Mesenchymal stem cell (in vitro differentiated cells and primary cell): ENCODE data around the gene OR10D3.
A peak's percentile ranks its signal among the peaks of the same experiment; 100 is the strongest.

Source experiments
- DNase-seq: peaks from one replicate; pipeline ENCODE4 v3.0.0-alpha.2; 2013
- H2AFZ ChIP-seq: one replicate; pipeline ENCODE4 v1.6.1; 2013; ENCODE audit warnings: low read depth, mild to moderate bottlenecking, control low read depth, inconsistent platforms, low read length, moderate library complexity
- H2AK5ac ChIP-seq: 2 replicates; pipeline ENCODE4 v1.6.1; 2013; ENCODE audit warnings: low read length, moderate library complexity, mild to moderate bottlenecking, inconsistent platforms; ENCODE audit not compliant: severe bottlenecking
- H2BK120ac ChIP-seq: one replicate; pipeline ENCODE4 v1.6.1; 2013; ENCODE audit warnings: low read depth, mild to moderate bottlenecking, inconsistent platforms, low read length, moderate library complexity
- H2BK12ac ChIP-seq, 2 experiments: one replicate each; pipeline ENCODE4 v1.6.1; 2013; ENCODE audit warnings: inconsistent platforms in 2 of 2, low read length in 2 of 2, mild to moderate bottlenecking in 2 of 2, moderate library complexity in 2 of 2, control low read depth in 1 of 2
- H2BK15ac ChIP-seq: one replicate; pipeline ENCODE4 v1.6.1; 2013; ENCODE audit warnings: mild to moderate bottlenecking, low read depth, inconsistent platforms; ENCODE audit not compliant: poor library complexity, severe bottlenecking
- H2BK5ac ChIP-seq: 2 replicates; pipeline ENCODE4 v1.6.1; 2013; ENCODE audit warnings: low read depth, mild to moderate bottlenecking, low read length, control low read depth, inconsistent platforms; ENCODE audit not compliant: poor library complexity, severe bottlenecking
- H3K14ac ChIP-seq, 2 experiments: one replicate each; pipeline ENCODE4 v1.6.1; 2013; ENCODE audit warnings: inconsistent platforms in 2 of 2, low read length in 2 of 2, control low read depth in 1 of 2, mild to moderate bottlenecking in 1 of 2, moderate library complexity in 1 of 2
- H3K18ac ChIP-seq, 2 experiments: one replicate each; pipeline ENCODE4 v1.6.1; 2013; ENCODE audit warnings: inconsistent platforms in 2 of 2, low read length in 2 of 2, control low read depth in 1 of 2, low read depth in 1 of 2, mild to moderate bottlenecking in 1 of 2
- H3K23ac ChIP-seq, 2 experiments: one replicate each; pipeline ENCODE4 v1.6.1; 2013; ENCODE audit warnings: inconsistent platforms in 2 of 2, low read length in 2 of 2, mild to moderate bottlenecking in 2 of 2, moderate library complexity in 2 of 2, control low read depth in 1 of 2
- H3K27ac ChIP-seq: 2 replicates; pipeline ENCODE4 v1.5.1; 2013; ENCODE audit warnings: mild to moderate bottlenecking, moderate library complexity, low read length, control low read depth, inconsistent platforms; ENCODE audit not compliant: poor library complexity, severe bottlenecking
- H3K27me3 ChIP-seq, 2 experiments: 2 replicates each; pipeline versions ENCODE4 v1.6.1 to v1.7.0; 2013; ENCODE audit warnings: low read length in 2 of 2, mild to moderate bottlenecking in 2 of 2, moderate library complexity in 2 of 2, control low read depth in 1 of 2, inconsistent platforms in 1 of 2; ENCODE audit not compliant: control insufficient read depth in 1 of 2, insufficient read depth in 1 of 2
- H3K36me3 ChIP-seq, 2 experiments: 2 replicates each; pipeline versions ENCODE4 v1.6.1 to v1.7.0; 2013; ENCODE audit warnings: low read length in 2 of 2, control low read depth in 1 of 2, inconsistent platforms in 1 of 2, low read depth in 1 of 2, mild to moderate bottlenecking in 1 of 2; ENCODE audit not compliant: insufficient read depth in 2 of 2, control insufficient read depth in 1 of 2
- H3K4ac ChIP-seq, 2 experiments: one replicate each; pipeline ENCODE4 v1.6.1; 2013; ENCODE audit warnings: inconsistent platforms in 2 of 2, low read length in 2 of 2, mild to moderate bottlenecking in 2 of 2, moderate library complexity in 2 of 2, control low read depth in 1 of 2, low read depth in 1 of 2
- H3K4me1 ChIP-seq: 2 replicates; pipeline ENCODE4 v1.6.1; 2013; ENCODE audit warnings: low read depth, low read length, control low read depth; ENCODE audit not compliant: control insufficient read depth, insufficient read depth
- H3K4me2 ChIP-seq: 2 replicates; pipeline ENCODE4 v1.6.1; 2013; ENCODE audit warnings: low read length, mild to moderate bottlenecking, inconsistent platforms; ENCODE audit not compliant: poor library complexity, severe bottlenecking
- H3K4me3 ChIP-seq, 2 experiments: 2 replicates each; pipeline versions ENCODE4 v1.5.1 to v1.7.0; 2013; ENCODE audit warnings: low read length in 2 of 2, mild to moderate bottlenecking in 2 of 2, control low read depth in 1 of 2, low read depth in 1 of 2; ENCODE audit not compliant: insufficient read depth in 1 of 2
- H3K79me1 ChIP-seq: replicated peaks from 2 replicates; pipeline ENCODE4 v1.6.1; 2013; ENCODE audit warnings: mild to moderate bottlenecking, control low read depth, low read length, inconsistent platforms; ENCODE audit not compliant: poor library complexity, severe bottlenecking
- H3K9ac ChIP-seq: 2 replicates; pipeline ENCODE4 v1.7.0; 2013; ENCODE audit warnings: mild to moderate bottlenecking, low read length, moderate library complexity
- H3K9me3 ChIP-seq: 2 replicates; pipeline ENCODE4 v1.7.0; 2013; ENCODE audit warnings: mild to moderate bottlenecking, low read length; ENCODE audit not compliant: control insufficient read depth
- H4K8ac ChIP-seq: one replicate; pipeline ENCODE4 v1.6.1; 2013; ENCODE audit warnings: inconsistent platforms, mild to moderate bottlenecking, low read length, moderate library complexity
- H4K91ac ChIP-seq: one replicate; pipeline ENCODE4 v1.6.1; 2013; ENCODE audit warnings: mild to moderate bottlenecking, low read length, inconsistent platforms
- WGBS: methylation state at CpG from one replicate; pipeline ENCODE4 v1.1.7; 2013; ENCODE audit warnings: mixed read lengths; 5-methylcytosine and 5-hydroxymethylcytosine counted together

Gene OR10D3

DNA sequence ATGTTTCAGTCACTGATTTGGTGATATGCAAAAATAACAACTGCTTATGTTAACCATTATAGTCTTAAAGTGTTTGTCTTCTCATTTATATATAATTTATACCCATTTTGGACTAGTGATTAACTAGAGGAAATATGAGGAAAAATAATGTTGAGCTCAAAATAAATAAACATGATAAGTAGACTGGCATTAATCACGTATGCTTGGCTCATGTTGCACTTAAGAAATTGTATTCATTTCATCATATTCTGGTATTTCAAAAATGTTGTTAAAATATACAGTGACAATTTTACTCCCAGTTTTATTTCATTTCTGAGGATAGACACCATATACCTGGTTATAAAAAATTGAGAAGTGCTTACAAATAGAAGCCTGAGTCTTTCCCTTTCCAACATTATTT, 3.8 kb upstream of the OR10D3 start:
- Histone ChIP-seq H3K27me3 (no peaks in the 10 kb centered on the region), H2BK120ac (no peak overlapping the region), H3K9ac (no peak overlapping the region), H2BK5ac (no peak overlapping the region), H3K4me1 (no peaks in the 10 kb centered on the region), H3K4me3 (no peak overlapping the region), H2AFZ (no peak overlapping the region), H3K14ac (no peak overlapping the region), H3K36me3 (no peaks in the 10 kb centered on the region), H2BK12ac (no peak overlapping the region), H4K91ac (no peak overlapping the region), H3K4ac (no peak overlapping the region), H2AK5ac (no peak overlapping the region), H3K18ac (no peak overlapping the region), H3K79me1 (no peaks in the 10 kb centered on the region), H3K23ac (no peak overlapping the region), H3K27ac (no peak overlapping the region), H3K4me2 (no peak overlapping the region), H4K8ac (no peak overlapping the region), H2BK15ac (no peak overlapping the region), H3K9me3 (no peaks in the 10 kb centered on the region)
- WGBS: no CpG with 5 or more reads among the region's 1 CpG
- no peak for DNase-seq

- H4K91ac ChIP-seq: no peak overlapping the region
- H3K4ac ChIP-seq: no peak overlapping the region
- H3K23ac ChIP-seq: no peak overlapping the region
- H2BK5ac ChIP-seq: no peak overlapping the region
- no peak overlapping the region for H3K27ac ChIP-seq
- no peaks in the 10 kb centered on the region for H3K79me1 ChIP-seq
- H3K14ac ChIP-seq: no peak overlapping the region
- H3K4me1 ChIP-seq: no peaks in the 10 kb centered on the region
- peaks cover 3 to 7% of the 10 kb centered on the region in 2 experiments for H3K27me3 ChIP-seq
- H3K9ac ChIP-seq: no peak overlapping the region
- no peak overlapping the region for H3K4me3 ChIP-seq
- no peak overlapping the region for H2AFZ ChIP-seq
- H2BK120ac ChIP-seq: no peak overlapping the region
- H3K36me3 ChIP-seq: no peaks in the 10 kb centered on the region
- DNase-seq: no peak
- H3K9me3 ChIP-seq: no peaks in the 10 kb centered on the region
- H4K8ac ChIP-seq: no peak overlapping the region
- H2BK12ac ChIP-seq: no peak overlapping the region
- H3K18ac ChIP-seq: no peak overlapping the region
- 69% methylated on average over 2 of the region's 2 CpGs for WGBS
- H3K4me2 ChIP-seq: no peak overlapping the region
- no peak overlapping the region for H2BK15ac ChIP-seq
- no peak overlapping the region for H2AK5ac ChIP-seq
Observed at GRCh38 chr11:124190298-124191139, 7.4 kb downstream of the OR10D3 start.

GRCh38 chr11:124193221-124194010, 10.3 kb downstream of the OR10D3 start:
- DNase-seq: no peak
- Histone ChIP-seq H3K23ac (no peak overlapping the region), H2AK5ac (no peak overlapping the region), H3K4me3 (no peak overlapping the region), H3K18ac (no peak overlapping the region), H2BK12ac (no peak overlapping the region), H3K14ac (no peak overlapping the region), H4K91ac (no peak overlapping the region), H2AFZ (no peak overlapping the region), H4K8ac (no peak overlapping the region), H3K27ac (no peak overlapping the region), H3K79me1 (no peaks in the 10 kb centered on the region), H2BK5ac (no peak overlapping the region), H3K4me1 (no peaks in the 10 kb centered on the region), H3K36me3 (no peaks in the 10 kb centered on the region), H3K9ac (peak overlapping the region; percentile 81), H3K4me2 (no peak overlapping the region), H2BK120ac (no peak overlapping the region), H3K4ac (no peak overlapping the region), H3K9me3 (no peaks in the 10 kb centered on the region), H3K27me3 (peaks cover under 1 to 3% of the 10 kb centered on the region in 2 experiments), H2BK15ac (no peak overlapping the region)
- 83% methylated on average over 6 of the region's 6 CpGs for WGBS
